GM12878 (cell line): Measurements from ENCODE around the gene NAA11. TPM values are rescaled to one million over a fixed set of nuclear protein-coding genes. Genes with fewer than 3 reads are reported as not detected.

ENCODE experiments used
- polyA plus RNA-seq, 11 experiments: library from polyadenylated mRNA; depleted of rRNA in 4 of 11; unstranded in 6 of 11; stranded (reverse) in 5 of 11; fragments of >200 nt; fragmentation: Nextera tagmentation in 4 of 11; fragmentation: Illumina TruSeq in 1 of 11; extraction: Ambion mirVana in 4 of 11; extraction: Trizol in 1 of 11; gene quantifications; 1 replicate in 1 of 11; 2 replicates in 10 of 11; pipeline versions ENCODE4 v1.2.1 to v1.2.3, GENCODE V29; 2011 to 2016; ENCODE audit warnings: inconsistent platforms in 2 of 11, missing spikeins in 2 of 11, low read depth in 1 of 11
- total RNA-seq, 4 experiments: library from RNA; depleted of rRNA in 3 of 4; stranded (reverse); fragments of >200 nt in 3 of 4; fragmentation: Illumina TruSeq in 1 of 4; extraction: Trizol in 1 of 4; gene quantifications; 2 replicates each; pipeline versions ENCODE4 v1.2.1 to v1.2.3, GENCODE V29; 2013 to 2021

The NAA11 gene
- total and polyA plus RNA-seq, 10 of the 15 experiments (the other 5 are each of a cell fraction or from before 2014, with no cell fraction given) = 0.12 to 0.16 TPM; not detected in 8

Other genes starting within 250 kb of the NAA11 start
- gene GK2, start 82.2 kb upstream of the NAA11 start, total RNA-seq (2014; rRNA removed) = not detected in 2 replicates
- not detected in 2 replicates for gene GK2, start 82.2 kb upstream of the NAA11 start, total RNA-seq (2014; rRNA removed; fragmentation: Illumina TruSeq; extraction: Trizol)
- not detected in 2 replicates for gene GK2, start 82.2 kb upstream of the NAA11 start, total RNA-seq (2021)
- gene GK2, start 82.2 kb upstream of the NAA11 start, polyA plus RNA-seq (2011; rRNA removed) = not detected in 2 replicates
- not detected in 2 replicates for gene GK2, start 82.2 kb upstream of the NAA11 start, polyA plus RNA-seq (2014; fragmentation: Illumina TruSeq; extraction: Trizol)
- gene GK2, start 82.2 kb upstream of the NAA11 start, polyA plus RNA-seq (2014; fragmentation: Nextera tagmentation; extraction: Ambion mirVana) = not detected
- not detected in 2 replicates for gene GK2, start 82.2 kb upstream of the NAA11 start, polyA plus RNA-seq (2014; rRNA removed)
- not detected for gene GK2, start 82.2 kb upstream of the NAA11 start, polyA plus RNA-seq (2016; fragmentation: Nextera tagmentation; extraction: Ambion mirVana)